H1 (cell line): Measurements from ENCODE around the gene ORC5.

Experiments
- CTCF ChIP-seq, 3 experiments: IDR thresholded peaks; 1 replicate in 2 of 3; 2 replicates in 1 of 3; pipeline versions ENCODE4 v1.5.1 to v1.6.1; 2011; ENCODE audit warnings: low read length in 3 of 3, mild to moderate bottlenecking in 3 of 3, inconsistent platforms in 2 of 3, low read depth in 1 of 3, moderate library complexity in 1 of 3; ENCODE audit not compliant: insufficient read depth in 1 of 3; ENCODE audit errors: control extremely low read depth in 1 of 3
- POLR2AphosphoS5 ChIP-seq: IDR thresholded peaks from 2 replicates; pipeline ENCODE4 v1.6.1; 2011; ENCODE audit warnings: low read depth, low read length

- TF ChIP-seq POLR2AphosphoS5 = no peak
- no peak for TF ChIP-seq CTCF (IDR thresholded peaks at IDR 0.05; ENCODE audit: control extremely low read depth in 1 of 3, insufficient read depth in 1 of 3, low read depth in 1 of 3, low read length in 3 of 3)
Observed at GRCh38 chr7:104179178-104179577, 28.6 kb downstream of the ORC5 start.
